ENCODE data around the gene GAP43.

GRCh38 chr3:115676336-115676735, 53.0 kb downstream of the GAP43 start:
- TF ChIP-seq CTCF (conservative IDR thresholded peaks at IDR 0.05 in 1 of 2, IDR thresholded peaks at IDR 0.05 in 1 of 2; ENCODE audit: low read depth in 1 of 2, low read length in 2 of 2) = no peak
- no peak for TF ChIP-seq EZH2 (IDR thresholded peaks at IDR 0.05; ENCODE audit: low read length, missing control alignments)

Measured in fibroblast of lung (primary cell).